Measurements from ENCODE around the gene ITGBL1. TPM values are rescaled to one million over a fixed set of nuclear protein-coding genes. Genes with fewer than 3 reads are reported as not detected.
"Not testable (repeated sequence)": the region's sequence is repeated elsewhere in the genome, so short reads cannot be mapped to it uniquely, and the experiment has no call there.

The ITGBL1 gene
- total RNA-seq, 1 donor: 398 TPM

DNA sequence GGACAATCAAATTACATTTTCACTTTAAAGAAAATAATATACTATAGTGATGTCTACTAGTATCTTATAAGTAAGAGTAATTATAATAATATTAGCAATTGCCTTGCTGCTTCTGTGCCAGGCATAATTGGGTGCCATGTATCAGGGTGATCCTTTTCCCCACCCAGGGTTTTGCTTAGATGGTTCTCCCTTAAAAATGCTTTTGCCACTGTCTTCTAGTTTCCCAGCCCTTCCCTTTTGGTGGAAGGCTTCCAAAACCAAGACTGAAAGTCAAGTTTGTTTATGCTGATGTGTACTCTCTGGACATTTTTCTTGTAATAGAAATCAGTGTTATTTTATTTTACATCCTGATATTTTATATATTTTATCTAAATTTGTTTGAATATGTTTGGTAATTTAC, 77.8 kb downstream of the ITGBL1 start:
- Histone ChIP-seq H3K9me3 (ENCODE audit: low read depth, low read length) (no peaks in the 10 kb centered on the region), H3K4me1 (ENCODE audit: insufficient read depth, low read length) (peaks cover 43% of the 10 kb centered on the region), H3K4me3 (ENCODE audit: insufficient read depth, low read length) (no peak overlapping the region), H4K20me1 (ENCODE audit: insufficient read depth, low read length) (peaks cover 9% of the 10 kb centered on the region), H3K79me2 (ENCODE audit: insufficient read depth, low read length) (peaks cover 65% of the 10 kb centered on the region), H3K27ac (ENCODE audit: low read depth, low read length) (peak overlapping the region; percentile 75), H2AFZ (ENCODE audit: low read length) (no peak overlapping the region), H3K36me3 (ENCODE audit: insufficient read depth, low read length) (no peaks in the 10 kb centered on the region), H3K27me3 (ENCODE audit: insufficient read depth, low read length) (no peaks in the 10 kb centered on the region), H3K4me2 (ENCODE audit: insufficient read depth, low read length) (no peak overlapping the region)
- no peak for DNase-seq (ENCODE audit: insufficient read length, low spot score, missing footprints)
- TF ChIP-seq, protein P1, sequence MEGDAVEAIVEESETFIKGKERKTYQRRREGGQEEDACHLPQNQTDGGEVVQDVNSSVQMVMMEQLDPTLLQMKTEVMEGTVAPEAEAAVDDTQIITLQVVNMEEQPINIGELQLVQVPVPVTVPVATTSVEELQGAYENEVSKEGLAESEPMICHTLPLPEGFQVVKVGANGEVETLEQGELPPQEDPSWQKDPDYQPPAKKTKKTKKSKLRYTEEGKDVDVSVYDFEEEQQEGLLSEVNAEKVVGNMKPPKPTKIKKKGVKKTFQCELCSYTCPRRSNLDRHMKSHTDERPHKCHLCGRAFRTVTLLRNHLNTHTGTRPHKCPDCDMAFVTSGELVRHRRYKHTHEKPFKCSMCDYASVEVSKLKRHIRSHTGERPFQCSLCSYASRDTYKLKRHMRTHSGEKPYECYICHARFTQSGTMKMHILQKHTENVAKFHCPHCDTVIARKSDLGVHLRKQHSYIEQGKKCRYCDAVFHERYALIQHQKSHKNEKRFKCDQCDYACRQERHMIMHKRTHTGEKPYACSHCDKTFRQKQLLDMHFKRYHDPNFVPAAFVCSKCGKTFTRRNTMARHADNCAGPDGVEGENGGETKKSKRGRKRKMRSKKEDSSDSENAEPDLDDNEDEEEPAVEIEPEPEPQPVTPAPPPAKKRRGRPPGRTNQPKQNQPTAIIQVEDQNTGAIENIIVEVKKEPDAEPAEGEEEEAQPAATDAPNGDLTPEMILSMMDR (IDR thresholded peaks at IDR 0.05; ENCODE audit: extremely low read depth, low read depth, low read length): no peak

DNA sequence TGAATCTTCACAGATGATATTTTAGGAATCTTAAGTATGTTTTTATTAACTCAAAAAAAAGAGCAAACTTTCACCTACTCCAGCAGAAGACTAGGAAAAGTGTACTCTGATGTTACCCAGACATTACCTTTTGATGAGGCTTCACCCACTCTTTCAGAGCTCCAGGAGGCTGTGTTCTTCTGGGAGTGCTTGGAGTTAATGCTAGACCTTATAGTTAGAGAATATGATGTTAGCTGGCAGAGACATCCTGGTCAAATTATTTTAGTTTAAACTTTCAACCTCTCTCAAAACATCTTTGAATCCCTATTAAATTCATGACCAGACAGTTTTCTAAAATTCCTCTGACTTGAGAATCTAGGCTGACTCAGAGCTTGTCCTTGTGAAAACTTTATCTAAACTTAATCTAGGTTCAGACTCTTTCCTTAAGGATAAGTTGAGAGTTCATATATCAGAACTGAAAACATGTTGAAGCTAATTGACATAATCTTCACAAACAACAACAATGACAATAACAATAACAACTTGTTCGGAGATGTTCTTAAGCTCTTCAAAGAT, 82.8 kb downstream of the ITGBL1 start:
- H3K4me1 ChIP-seq (ENCODE audit: insufficient read depth, low read length): peaks cover 31% of the 10 kb centered on the region
- H3K4me2 ChIP-seq (ENCODE audit: insufficient read depth, low read length): peak overlapping the region; percentile 39
- no peak overlapping the region for H2AFZ ChIP-seq (ENCODE audit: low read length)
- peaks cover 14% of the 10 kb centered on the region for H4K20me1 ChIP-seq (ENCODE audit: insufficient read depth, low read length)
- DNase-seq (ENCODE audit: insufficient read length, low spot score, missing footprints): no peak
- peaks cover 69% of the 10 kb centered on the region for H3K79me2 ChIP-seq (ENCODE audit: insufficient read depth, low read length)
- no peak overlapping the region for H3K4me3 ChIP-seq (ENCODE audit: insufficient read depth, low read length)
- H3K27ac ChIP-seq (ENCODE audit: low read depth, low read length): peak overlapping the region; percentile 52
- H3K27me3 ChIP-seq (ENCODE audit: insufficient read depth, low read length): no peaks in the 10 kb centered on the region
- no peaks in the 10 kb centered on the region for H3K9me3 ChIP-seq (ENCODE audit: low read depth, low read length)
- TF ChIP-seq, protein P1 (IDR thresholded peaks at IDR 0.05; ENCODE audit: extremely low read depth, low read depth, low read length): no peak
- H3K36me3 ChIP-seq (ENCODE audit: insufficient read depth, low read length): no peaks in the 10 kb centered on the region

DNA sequence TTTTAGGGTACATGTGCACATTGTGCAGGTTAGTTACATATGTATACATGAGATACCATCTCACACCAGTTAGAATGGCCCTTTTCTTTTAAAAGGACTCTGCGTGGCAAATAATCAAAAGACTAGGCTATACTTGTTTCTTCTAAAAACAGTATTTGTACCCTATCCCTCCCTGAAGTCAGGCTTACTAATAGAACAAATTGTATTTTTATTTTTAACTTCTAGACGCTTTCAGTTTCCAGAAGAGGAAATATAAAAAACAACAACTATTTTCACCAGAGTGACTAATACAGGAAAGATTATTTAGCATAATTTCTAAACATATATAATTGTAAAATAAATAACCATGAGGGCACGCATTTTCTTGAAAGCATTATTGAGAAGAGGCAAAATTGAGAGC, 83.6 kb downstream of the ITGBL1 start:
- H3K9me3 ChIP-seq (ENCODE audit: low read depth, low read length): no peaks in the 10 kb centered on the region
- no peak overlapping the region for H2AFZ ChIP-seq (ENCODE audit: low read length)
- no peaks in the 10 kb centered on the region for H3K36me3 ChIP-seq (ENCODE audit: insufficient read depth, low read length)
- peaks cover 14% of the 10 kb centered on the region for H4K20me1 ChIP-seq (ENCODE audit: insufficient read depth, low read length)
- no peak overlapping the region for H3K4me3 ChIP-seq (ENCODE audit: insufficient read depth, low read length)
- peaks cover 67% of the 10 kb centered on the region for H3K79me2 ChIP-seq (ENCODE audit: insufficient read depth, low read length)
- no peaks in the 10 kb centered on the region for H3K27me3 ChIP-seq (ENCODE audit: insufficient read depth, low read length)
- TF ChIP-seq, protein P1 (IDR thresholded peaks at IDR 0.05; ENCODE audit: extremely low read depth, low read depth, low read length): no peak
- peak overlapping the region; percentile 18 for H3K4me2 ChIP-seq (ENCODE audit: insufficient read depth, low read length)
- H3K27ac ChIP-seq (ENCODE audit: low read depth, low read length): peak overlapping the region; percentile 29
- no peak for DNase-seq (ENCODE audit: insufficient read length, low spot score, missing footprints)
- peaks cover 31% of the 10 kb centered on the region for H3K4me1 ChIP-seq (ENCODE audit: insufficient read depth, low read length)

DNA sequence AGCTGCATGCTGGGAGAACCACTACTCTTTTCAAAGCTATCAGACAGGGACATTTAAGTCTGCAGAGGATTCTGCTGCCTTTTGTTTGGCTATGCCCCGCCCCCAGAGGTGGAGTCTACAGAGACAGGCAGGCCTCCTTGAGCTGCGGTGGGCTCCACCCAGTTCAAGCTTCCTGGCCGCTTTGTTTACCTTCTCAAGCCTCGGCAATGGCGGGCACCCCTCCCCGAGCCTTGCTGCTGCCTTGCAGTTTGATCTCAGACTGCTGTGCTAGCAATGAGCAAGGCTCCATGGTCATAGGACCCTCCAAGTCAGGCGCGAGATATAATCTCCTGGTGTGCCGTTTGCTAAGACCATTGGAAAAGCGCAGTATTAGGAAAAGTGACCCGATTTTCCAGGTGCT, 92.1 kb downstream of the ITGBL1 start:
- not testable (repeated sequence) for H3K4me3 ChIP-seq (ENCODE audit: insufficient read depth, low read length); H2AFZ ChIP-seq (ENCODE audit: low read length); DNase-seq (ENCODE audit: insufficient read length, low spot score, missing footprints); H3K4me1 ChIP-seq (ENCODE audit: insufficient read depth, low read length); H3K27ac ChIP-seq (ENCODE audit: low read depth, low read length); H4K20me1 ChIP-seq (ENCODE audit: insufficient read depth, low read length); H3K27me3 ChIP-seq (ENCODE audit: insufficient read depth, low read length); H3K4me2 ChIP-seq (ENCODE audit: insufficient read depth, low read length); H3K9me3 ChIP-seq (ENCODE audit: low read depth, low read length); H3K36me3 ChIP-seq (ENCODE audit: insufficient read depth, low read length)
- peaks cover 49% of the 10 kb centered on the region for H3K79me2 ChIP-seq (ENCODE audit: insufficient read depth, low read length)

Data from osteoblast (primary cell).